HG02970 (cell line): ENCODE measurements around the gene ARHGAP22.

Experiments
- ATAC-seq: cut with Tn5 transposase; IDR thresholded peaks from one replicate; pipeline ENCODE4 v1.9.1; 2021; ENCODE audit warnings: mild to moderate bottlenecking, moderate library complexity, moderate number of reproducible peaks; ENCODE audit not compliant: unreplicated experiment, low FRiP score

Gene ARHGAP22

DNA sequence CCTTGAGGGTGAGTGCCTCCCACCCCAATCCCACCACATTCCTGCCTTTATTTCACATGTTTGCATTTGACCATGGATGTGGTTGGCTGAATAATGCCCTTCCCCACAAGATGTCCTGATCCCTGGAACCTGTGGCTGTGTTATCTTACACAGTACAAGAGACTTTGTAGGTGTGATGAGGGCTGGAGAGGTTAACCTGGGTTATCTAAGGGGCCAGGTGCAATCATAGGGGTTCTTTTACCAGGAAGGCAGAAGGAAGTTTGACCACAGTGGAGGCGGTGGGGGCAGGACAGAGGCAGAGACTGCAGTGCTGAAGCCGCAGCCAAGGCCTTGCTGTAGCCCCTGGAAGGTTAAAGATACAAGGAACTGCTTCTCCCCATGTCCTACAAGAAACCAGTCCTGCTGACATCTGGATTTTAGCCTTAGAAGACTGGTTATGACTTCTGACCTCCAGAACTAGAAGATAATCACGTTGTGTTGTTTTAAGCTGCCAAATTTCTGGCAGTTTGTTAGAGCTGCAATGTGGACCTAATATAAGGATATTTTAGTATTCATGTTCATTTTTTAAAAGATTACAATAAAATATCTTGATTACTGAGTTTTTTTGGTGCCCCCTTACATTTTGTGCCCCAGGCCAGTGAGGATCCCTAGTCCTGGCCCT is 136.6 kb downstream of the ARHGAP22 start:
- no peak for ATAC-seq

GRCh38 chr10:48467669-48468068 is 137.2 kb downstream of the ARHGAP22 start:
- no peak for ATAC-seq

DNA sequence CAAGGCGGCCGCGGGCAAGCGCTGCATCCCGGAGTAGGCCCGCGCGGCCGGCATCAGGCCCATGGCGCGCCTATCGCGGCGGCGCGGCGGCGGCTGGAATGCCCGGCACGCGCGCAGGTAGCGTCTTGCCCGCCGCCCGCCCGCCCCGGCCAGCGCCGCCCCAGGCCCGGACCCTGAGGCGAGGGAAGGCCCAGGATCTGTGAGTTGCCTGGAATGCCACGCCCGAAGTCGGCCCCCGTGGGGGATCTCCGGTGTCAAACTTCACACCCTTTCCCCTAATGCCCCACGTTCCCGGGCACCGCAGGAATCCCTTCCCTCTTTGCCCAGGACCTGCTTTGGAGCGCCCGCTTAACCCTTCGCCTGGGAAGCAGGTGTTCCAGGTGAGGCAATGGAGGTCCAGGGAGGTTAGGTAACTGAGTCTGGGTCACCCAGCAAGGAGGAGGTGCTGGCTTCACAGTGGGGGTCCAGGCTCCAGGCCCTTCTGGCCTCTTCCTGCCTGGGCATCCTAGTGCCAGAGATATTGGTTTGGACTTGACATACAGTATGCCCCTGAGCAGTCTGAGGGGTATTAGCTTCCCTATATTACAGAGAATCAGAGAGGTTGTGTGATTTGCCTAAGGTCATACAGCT is 138.1 kb downstream of the ARHGAP22 start:
- ATAC-seq: no peak

DNA sequence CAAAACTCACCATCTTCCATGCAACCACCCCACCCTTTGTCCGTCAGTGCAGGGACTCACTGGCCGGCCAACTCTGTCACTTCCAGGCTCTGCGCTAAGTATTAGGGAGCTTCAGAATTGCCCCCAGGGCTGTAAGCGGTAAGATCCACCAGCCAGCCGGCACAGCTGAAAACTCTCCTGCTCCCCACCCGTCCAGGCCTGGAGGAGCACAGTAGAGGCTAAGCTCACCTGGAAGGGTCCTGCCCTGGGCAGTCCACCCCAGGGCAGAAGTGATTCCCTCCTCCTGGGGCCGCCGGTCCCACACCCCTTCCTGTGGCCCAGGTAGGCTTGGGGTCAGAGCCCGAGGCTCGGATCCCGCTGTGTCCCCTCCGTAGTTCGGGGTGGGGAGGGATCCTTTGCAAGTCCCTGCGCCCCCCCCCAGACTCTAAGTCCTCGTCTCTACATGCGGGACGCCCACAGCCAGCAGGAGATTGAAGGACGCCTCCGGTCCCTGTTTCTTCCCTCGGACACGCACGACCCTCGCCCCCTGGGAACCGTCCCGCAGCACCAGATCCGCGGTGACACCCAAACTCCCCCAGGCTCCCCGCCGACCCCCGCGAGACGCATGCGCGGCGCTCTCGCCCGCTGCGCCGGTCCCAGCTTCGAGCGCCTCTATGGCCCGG is 138.9 kb downstream of the ARHGAP22 start:
- ATAC-seq: no peak

DNA sequence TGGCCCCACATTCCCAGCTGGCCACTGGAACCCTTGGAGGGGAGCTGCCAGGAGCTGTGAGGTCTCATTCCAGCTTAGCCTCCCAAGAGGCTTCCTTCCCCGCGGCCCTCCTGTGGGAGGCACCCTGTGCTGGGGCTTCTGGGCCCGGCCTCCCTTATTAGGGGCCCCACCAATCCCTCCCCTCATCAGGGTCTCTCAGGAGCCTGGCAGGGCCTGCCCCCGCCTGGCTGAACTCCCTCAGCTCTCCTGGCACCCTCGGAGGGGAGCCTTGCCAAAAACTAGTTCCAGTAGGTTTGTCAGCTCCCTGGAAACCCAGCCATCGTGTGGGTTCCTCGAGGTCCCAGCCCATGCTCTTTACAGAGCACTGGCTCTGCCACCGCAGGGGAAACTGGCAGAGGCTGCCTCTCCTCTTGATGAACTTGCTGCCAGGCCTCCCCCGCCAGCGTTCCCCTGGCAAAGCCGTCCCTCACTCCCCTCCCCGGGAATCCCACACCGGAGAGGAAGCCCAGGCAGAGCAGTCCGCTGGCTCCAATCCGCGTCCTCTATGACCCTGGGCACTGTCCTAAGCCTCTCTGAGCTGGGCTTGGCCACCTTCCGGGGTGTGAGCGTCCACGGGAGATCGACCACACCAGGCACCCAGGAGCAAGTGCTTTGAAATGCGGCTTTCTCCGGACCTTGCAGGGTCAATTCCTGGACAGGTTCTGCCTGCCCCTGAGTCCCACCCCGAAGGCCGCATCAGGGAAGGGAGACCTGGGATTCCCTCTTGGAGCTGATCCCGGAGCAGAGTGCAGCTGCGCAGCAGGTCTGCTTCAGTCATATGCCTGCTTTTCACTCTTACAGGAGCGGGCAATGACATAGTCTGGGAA is 139.8 kb downstream of the ARHGAP22 start:
- no peak for ATAC-seq

DNA sequence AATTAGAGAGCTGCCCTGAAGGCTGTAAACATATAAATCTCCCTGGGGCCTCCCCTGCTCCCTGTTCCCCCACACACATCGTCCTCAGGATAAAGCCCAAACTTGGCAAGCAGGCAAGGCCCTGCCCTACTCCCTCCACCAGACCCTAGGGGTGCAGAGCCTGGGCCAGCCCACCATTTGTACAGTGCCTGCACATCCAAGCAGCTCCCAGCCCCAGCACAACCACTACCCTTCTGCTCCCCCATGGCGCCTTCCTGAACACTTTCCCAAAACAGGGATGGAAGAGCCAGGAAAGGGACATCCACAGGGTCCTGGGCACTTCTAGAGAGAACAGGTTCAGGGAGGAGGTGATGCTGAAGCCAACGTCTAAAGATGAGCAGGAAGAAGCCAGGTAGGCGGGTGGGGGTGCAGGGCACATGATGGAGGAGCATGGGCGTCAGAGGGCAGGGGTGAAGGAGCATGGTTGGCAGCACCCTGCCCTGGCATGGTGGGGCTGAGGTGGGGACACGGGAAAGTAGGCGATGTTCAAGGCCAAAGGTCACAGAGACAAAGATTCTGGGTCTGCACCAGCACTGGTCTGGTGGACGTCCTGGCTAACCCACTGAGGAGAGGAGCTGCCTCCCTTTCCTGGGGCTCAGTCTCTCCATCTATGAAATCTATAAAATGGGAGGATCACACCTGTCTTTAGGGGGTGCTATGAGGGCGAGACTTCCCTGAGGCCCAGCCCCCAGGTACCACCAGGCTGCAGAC is 140.6 kb downstream of the ARHGAP22 start:
- ATAC-seq: no peak

- ATAC-seq: no peak
These were observed 141.4 kb downstream of the ARHGAP22 start for GRCh38 chr10:48463318-48464003.

- ATAC-seq: no peak
These were observed 142.3 kb downstream of the ARHGAP22 start for GRCh38 chr10:48462482-48463020.

GRCh38 chr10:48461623-48462481 is 143.0 kb downstream of the ARHGAP22 start:
- ATAC-seq: no peak

- no peak for ATAC-seq
These were observed 144.7 kb downstream of the ARHGAP22 start for GRCh38 chr10:48460182-48460581.

DNA sequence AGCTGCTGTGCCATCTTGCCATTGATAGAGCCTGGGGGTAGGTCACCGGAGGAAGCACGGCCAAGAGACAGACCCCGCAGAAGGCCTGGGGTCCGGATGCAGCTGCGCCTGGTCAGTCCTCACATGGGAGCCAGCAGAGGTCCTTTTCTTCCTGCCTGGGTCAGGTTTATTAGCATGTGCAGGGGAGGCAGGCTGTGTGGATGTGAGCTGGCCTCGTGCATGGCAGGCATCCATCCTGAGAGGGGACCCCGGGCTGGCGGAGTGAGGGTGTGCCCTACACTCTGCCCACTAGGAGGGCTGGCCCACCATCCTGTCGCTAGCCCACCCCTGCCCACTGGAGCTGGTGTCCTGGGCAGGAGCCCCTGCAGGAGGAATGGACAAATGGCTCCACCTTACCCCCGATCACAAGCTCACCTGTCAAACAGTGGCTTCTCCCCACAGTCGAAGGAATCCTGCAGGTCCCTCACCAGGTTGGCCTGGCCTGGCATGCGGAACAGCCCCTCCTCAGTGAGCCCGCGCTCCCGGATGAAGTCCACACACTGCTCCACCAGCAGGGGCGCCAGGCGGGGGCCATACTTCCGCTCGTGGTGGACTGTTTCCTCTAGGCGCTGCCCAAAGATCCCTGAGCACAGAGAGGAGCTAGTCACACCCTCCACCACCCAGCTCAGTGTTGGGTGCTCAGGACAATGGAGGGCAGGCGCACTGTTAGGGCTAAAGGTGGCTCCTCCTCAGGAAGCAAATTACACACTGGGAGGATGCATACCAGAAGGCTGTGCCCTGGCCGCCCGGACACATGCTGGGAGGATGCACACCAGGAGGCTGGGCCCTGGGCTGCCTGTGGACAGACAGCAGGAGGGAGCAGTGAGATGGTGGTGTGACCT is 145.4 kb downstream of the ARHGAP22 start:
- ATAC-seq: no peak

- ATAC-seq: no peak
These were observed 146.2 kb downstream of the ARHGAP22 start for GRCh38 chr10:48458662-48459048.

DNA sequence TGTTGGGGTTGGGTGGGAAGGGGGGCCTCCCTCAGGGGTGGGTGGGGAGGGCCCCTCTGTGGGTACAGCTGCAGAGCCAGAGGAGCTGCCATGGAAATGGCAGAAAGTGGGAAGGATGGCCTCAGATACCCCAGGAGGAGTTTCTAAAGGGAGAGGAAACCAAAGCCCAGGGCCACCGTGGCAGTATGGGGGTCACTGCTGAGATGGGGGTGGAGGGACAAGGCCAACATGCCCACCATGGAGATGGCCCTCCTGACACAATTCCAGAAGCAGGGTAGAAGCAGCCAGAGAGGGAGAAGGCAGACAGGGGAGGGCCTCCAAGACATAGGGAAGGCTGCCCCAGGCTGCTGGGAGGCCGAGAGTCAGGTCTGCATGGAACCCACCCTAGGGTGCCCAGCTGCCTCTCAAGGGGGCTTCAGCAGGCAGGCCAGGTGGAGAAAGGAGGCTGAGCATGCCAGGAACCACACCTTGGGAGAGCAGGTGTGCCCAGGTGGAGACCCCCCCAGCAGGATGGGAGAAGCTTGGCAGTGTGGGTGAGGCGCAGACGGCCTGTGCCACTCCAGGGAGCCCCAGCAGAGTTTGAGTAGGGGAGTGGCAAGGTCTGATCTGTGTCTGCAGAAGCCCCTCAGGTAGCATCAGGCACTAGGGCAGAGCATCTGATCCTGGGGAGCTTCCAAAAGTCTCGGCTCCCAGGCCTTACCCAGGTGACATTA is 146.8 kb downstream of the ARHGAP22 start:
- ATAC-seq: no peak

- ATAC-seq: no peak
These were observed 147.8 kb downstream of the ARHGAP22 start for GRCh38 chr10:48456808-48457761.

DNA sequence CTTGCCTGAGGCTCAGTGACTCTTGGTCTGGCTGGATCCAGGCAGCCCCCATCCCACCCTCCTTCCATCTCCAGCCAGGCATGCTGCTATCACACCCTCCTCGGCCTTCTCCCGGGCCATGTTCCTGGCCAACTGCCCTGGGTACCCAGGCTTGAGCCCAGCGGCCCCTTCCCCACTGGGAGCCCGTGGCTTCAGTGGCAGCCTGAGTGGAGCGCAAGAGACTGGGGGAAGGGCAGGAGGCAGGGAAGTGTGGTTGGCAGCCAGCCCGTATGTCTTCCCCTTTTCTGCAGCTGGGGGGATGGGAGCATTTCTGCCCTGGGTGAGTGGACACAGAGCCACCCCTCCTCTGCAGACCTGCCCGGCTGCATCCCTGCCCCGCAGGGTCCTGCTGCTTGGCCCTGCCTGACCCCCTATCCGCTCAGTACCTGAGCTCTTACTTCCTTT is 148.5 kb downstream of the ARHGAP22 start:
- no peak for ATAC-seq
